ENCODE data around the gene TNS1. TPM values are rescaled to one million over a fixed set of nuclear protein-coding genes. Genes with fewer than 3 reads are reported as not detected.

TNS1 gene
- total and polyA plus RNA-seq, 7 experiments from 2014 or later: 0.50 to 5.0 (median 0.81) TPM; not detected in 2

DNA sequence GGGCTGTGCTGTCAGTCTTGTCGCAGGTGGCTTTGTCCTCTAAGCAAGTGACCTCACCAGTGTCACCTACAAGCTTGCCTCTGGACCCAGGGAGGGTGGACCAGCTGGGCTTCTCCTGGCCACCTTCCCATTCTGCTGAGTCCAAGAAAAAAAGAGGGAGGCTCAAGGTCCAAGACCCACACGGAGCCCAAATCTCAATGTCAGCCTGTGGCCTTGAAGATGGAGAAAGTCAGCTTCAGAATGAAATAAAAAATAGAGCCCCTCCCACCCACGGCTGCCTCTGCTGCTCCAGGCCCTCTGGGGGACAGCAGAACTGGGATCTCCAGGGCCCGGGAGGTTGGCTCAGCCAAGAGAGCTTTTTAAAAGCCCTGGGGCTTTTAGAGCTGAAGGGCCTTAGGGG is 145.9 kb downstream of the TNS1 start:
- no peak overlapping the region for H3K27ac Mint-ChIP-seq
- H3K27me3 ChIP-seq (ENCODE audit: control insufficient read depth in 2 of 2, insufficient read depth in 2 of 2, low read length in 2 of 2): no peaks in the 10 kb centered on the region
- CTCF ChIA-PET: no interaction called here

DNA sequence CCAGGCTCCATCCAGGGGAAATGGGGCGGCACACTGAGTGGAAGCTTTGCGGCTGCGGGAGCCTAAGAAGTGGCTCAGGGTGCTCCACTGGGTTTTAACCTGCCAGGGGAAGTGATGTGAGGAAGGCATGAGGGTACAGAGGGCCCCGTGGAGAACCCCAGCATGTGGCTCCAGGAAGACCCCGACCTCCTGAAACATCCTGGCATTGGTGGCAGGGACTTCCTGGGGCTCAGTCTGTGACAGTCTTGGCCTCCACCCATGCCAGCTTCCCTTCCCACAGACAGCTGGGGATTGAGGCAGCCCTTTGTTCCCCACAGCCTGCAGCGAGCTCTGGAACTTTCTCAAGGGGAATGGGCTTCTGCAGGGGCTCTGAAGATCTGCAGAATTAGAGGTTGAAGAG is 146.6 kb downstream of the TNS1 start:
- Histone ChIP-seq H3K27ac (ENCODE audit: low read depth, low read length) (no peak overlapping the region), H3K4me1 (ENCODE audit: control insufficient read depth in 2 of 2, insufficient read depth in 2 of 2, low read length in 2 of 2) (no peaks in the 10 kb centered on the region), H3K4me3 (ENCODE audit: low read length) (no peak overlapping the region), H3K9me3 (ENCODE audit: control insufficient read depth in 2 of 3, low read length in 3 of 3) (no peaks in the 10 kb centered on the region), H3K27me3 (ENCODE audit: control insufficient read depth in 2 of 2, insufficient read depth in 2 of 2, low read length in 2 of 2) (no peaks in the 10 kb centered on the region), H3K36me3 (ENCODE audit: control insufficient read depth in 2 of 3, insufficient read depth in 3 of 3, low read length in 3 of 3) (no peaks in the 10 kb centered on the region)
- no peak for ATAC-seq
- Mint-ChIP-seq H3K4me3 (no peak overlapping the region), H3K4me1 (no peaks in the 10 kb centered on the region), H3K9me3 (no peaks in the 10 kb centered on the region), H3K36me3 (no peaks in the 10 kb centered on the region), H3K27ac (no peak overlapping the region), H3K27me3 (peaks cover 0 to 12% (median 0%) of the 10 kb centered on the region in 5 donors)
- intact Hi-C loops (cut with micrococcal nuclease): no loop called here
- ChIA-PET CTCF (no interaction called here), POLR2A (no interaction called here)
- no peak for DNase-seq

More for the DNA sequence above, 145.9 kb downstream of the TNS1 start:
- H3K4me1 ChIP-seq (ENCODE audit: control insufficient read depth in 2 of 2, insufficient read depth in 2 of 2, low read length in 2 of 2): no peaks in the 10 kb centered on the region
- H3K4me3 Mint-ChIP-seq: no peak overlapping the region
- no peak for ATAC-seq
- POLR2A ChIA-PET: no interaction called here
- H3K9me3 Mint-ChIP-seq: no peaks in the 10 kb centered on the region
- intact Hi-C loops (cut with micrococcal nuclease): no loop called here
- H3K4me1 Mint-ChIP-seq: no peaks in the 10 kb centered on the region
- no peaks in the 10 kb centered on the region for H3K36me3 Mint-ChIP-seq
- H3K9me3 ChIP-seq (ENCODE audit: control insufficient read depth in 2 of 3, low read length in 3 of 3): no peaks in the 10 kb centered on the region
- H3K4me3 ChIP-seq (ENCODE audit: low read length): no peak overlapping the region
- DNase-seq: no peak
- no peaks in the 10 kb centered on the region for H3K36me3 ChIP-seq (ENCODE audit: control insufficient read depth in 2 of 3, insufficient read depth in 3 of 3, low read length in 3 of 3)
- no peak overlapping the region for H3K27ac ChIP-seq (ENCODE audit: low read depth, low read length)
- peaks cover 0 to 12% (median 0%) of the 10 kb centered on the region in 5 donors for H3K27me3 Mint-ChIP-seq

DNA sequence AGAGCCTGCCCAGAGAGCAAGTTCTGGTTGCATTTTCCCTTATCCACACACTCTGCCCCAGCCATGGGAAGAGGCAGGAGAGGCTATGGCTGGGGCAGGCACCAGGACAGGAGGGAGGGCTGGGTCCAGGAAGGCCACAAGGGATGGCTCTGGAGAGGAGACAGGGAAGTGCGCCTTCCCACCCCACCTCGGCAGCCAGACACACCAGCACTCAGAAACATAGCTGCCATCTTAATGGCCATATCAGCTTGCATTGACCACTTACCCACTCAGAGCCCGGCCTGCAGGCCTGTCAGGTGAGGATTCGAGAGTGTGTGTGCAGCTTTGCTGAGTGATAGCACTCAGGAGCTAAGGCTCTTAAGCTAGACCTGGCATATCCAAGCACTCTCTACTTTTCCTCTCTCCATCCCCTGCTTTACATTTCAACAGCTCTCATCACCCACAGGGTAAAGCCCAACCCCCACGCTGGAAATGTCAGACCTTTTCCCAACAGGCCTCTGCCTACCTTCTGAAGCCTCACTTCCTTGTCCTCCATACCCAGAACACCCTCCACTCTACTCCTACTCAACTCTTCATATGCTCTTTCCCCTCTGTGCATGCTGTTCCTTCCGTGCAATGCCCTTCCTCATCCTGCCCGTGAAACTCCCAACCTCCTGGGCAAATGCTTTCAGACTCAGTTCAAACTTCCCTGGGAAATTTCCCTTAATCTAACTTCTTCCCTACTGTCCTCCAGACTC is 147.9 kb downstream of the TNS1 start:
- Mint-ChIP-seq H3K36me3 (no peaks in the 10 kb centered on the region), H3K4me1 (peaks cover 0 to 3% (median 0%) of the 10 kb centered on the region in 7 donors), H3K4me3 (no peak overlapping the region), H3K27ac (no peak overlapping the region), H3K27me3 (peaks cover 0 to 12% (median 5%) of the 10 kb centered on the region in 5 donors), H3K9me3 (no peaks in the 10 kb centered on the region)
- no peak overlapping the region for H3K27ac ChIP-seq (ENCODE audit: low read depth, low read length)
- ATAC-seq (no peak), DNase-seq (no peak)
- H3K4me1 ChIP-seq (ENCODE audit: control insufficient read depth in 2 of 2, insufficient read depth in 2 of 2, low read length in 2 of 2): no peaks in the 10 kb centered on the region
- no peaks in the 10 kb centered on the region for H3K27me3 ChIP-seq (ENCODE audit: control insufficient read depth in 2 of 2, insufficient read depth in 2 of 2, low read length in 2 of 2)
- no peak overlapping the region for H3K4me3 ChIP-seq (ENCODE audit: low read length)
- no peaks in the 10 kb centered on the region for H3K9me3 ChIP-seq (ENCODE audit: control insufficient read depth in 2 of 3, low read length in 3 of 3)
- POLR2A ChIA-PET: no interaction called here
- CTCF ChIA-PET: no interaction called here
- intact Hi-C loops (cut with micrococcal nuclease): no loop called here
- H3K36me3 ChIP-seq (ENCODE audit: control insufficient read depth in 2 of 3, insufficient read depth in 3 of 3, low read length in 3 of 3): no peaks in the 10 kb centered on the region

DNA sequence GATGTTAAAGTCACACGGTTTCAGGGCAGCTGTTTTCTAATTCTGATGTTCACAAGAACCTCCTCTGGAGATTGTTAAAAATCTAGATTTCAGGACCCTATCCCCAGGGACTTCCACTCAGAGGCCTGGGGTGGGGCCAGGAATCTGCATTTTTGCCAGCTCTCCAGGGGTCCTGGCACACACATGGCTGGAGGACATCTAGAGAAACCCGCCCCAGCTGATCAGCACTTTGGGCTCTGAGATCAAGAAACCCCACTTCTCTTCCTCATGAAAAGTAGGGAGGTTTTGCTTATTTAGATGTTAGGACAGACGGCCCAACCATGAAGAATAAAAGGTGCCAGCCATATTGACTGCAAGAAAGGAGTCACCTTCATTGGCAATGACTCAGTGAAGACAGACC is 148.8 kb downstream of the TNS1 start:
- no peak overlapping the region for H3K4me3 Mint-ChIP-seq
- ATAC-seq: no peak
- peaks cover 0 to 12% (median 5%) of the 10 kb centered on the region in 5 donors for H3K27me3 Mint-ChIP-seq
- ChIA-PET POLR2A (no interaction called here), CTCF (no interaction called here)
- Histone ChIP-seq H3K9me3 (ENCODE audit: control insufficient read depth in 2 of 3, low read length in 3 of 3) (no peaks in the 10 kb centered on the region), H3K36me3 (ENCODE audit: control insufficient read depth in 2 of 3, insufficient read depth in 3 of 3, low read length in 3 of 3) (no peaks in the 10 kb centered on the region), H3K4me1 (ENCODE audit: control insufficient read depth in 2 of 2, insufficient read depth in 2 of 2, low read length in 2 of 2) (no peaks in the 10 kb centered on the region), H3K4me3 (ENCODE audit: low read length) (no peak overlapping the region), H3K27me3 (ENCODE audit: control insufficient read depth in 2 of 2, insufficient read depth in 2 of 2, low read length in 2 of 2) (no peaks in the 10 kb centered on the region), H3K27ac (ENCODE audit: low read depth, low read length) (no peak overlapping the region)
- H3K9me3 Mint-ChIP-seq: no peaks in the 10 kb centered on the region
- intact Hi-C loops (cut with micrococcal nuclease): no loop called here
- DNase-seq: no peak
- H3K36me3 Mint-ChIP-seq: no peaks in the 10 kb centered on the region
- peaks cover 0 to 3% (median 0%) of the 10 kb centered on the region in 7 donors for H3K4me1 Mint-ChIP-seq
- no peak overlapping the region for H3K27ac Mint-ChIP-seq

DNA sequence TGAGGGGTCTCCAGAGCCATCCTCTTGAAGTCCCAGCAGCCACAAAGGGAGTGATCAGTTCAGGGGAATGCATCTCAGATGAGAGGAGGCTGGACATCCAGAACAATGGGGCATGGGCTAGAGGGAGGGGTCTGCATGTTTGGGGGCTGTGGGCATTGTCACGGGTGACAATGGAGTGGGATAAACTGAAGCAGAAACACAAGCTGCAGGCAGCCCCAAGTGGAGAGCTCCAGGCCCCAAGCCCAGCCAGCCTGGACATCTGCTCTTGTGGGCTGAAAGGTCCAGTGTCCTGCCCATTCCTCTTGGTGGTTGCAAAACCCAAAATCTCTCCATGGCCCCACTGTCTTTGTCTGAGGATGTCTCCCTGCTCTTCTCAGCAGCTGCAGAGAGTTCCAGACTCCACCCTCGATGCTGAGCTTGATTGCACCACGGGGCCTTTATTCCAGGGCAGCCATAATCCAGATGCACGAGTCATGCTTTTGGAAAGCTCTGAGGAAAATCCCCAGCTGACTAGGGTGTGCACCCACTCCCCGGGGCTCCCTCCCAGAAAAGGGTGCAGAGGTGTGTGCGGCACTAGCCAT is 149.4 kb downstream of the TNS1 start:
- no peaks in the 10 kb centered on the region for H3K36me3 Mint-ChIP-seq
- Histone ChIP-seq H3K4me1 (ENCODE audit: control insufficient read depth in 2 of 2, insufficient read depth in 2 of 2, low read length in 2 of 2) (no peaks in the 10 kb centered on the region), H3K9me3 (ENCODE audit: control insufficient read depth in 2 of 3, low read length in 3 of 3) (no peaks in the 10 kb centered on the region), H3K27me3 (ENCODE audit: control insufficient read depth in 2 of 2, insufficient read depth in 2 of 2, low read length in 2 of 2) (no peaks in the 10 kb centered on the region), H3K4me3 (ENCODE audit: low read length) (no peak overlapping the region), H3K27ac (ENCODE audit: low read depth, low read length) (no peak overlapping the region), H3K36me3 (ENCODE audit: control insufficient read depth in 2 of 3, insufficient read depth in 3 of 3, low read length in 3 of 3) (no peaks in the 10 kb centered on the region)
- no peak overlapping the region for H3K27ac Mint-ChIP-seq
- H3K9me3 Mint-ChIP-seq: no peaks in the 10 kb centered on the region
- no peak overlapping the region for H3K4me3 Mint-ChIP-seq
- CTCF ChIA-PET: no interaction called here
- POLR2A ChIA-PET: no interaction called here
- DNase-seq: no peak
- peaks cover 0 to 12% (median 5%) of the 10 kb centered on the region in 5 donors for H3K27me3 Mint-ChIP-seq
- peaks cover 0 to 3% (median 0%) of the 10 kb centered on the region in 7 donors for H3K4me1 Mint-ChIP-seq
- no peak for ATAC-seq
- intact Hi-C loops (cut with micrococcal nuclease): no loop called here

DNA sequence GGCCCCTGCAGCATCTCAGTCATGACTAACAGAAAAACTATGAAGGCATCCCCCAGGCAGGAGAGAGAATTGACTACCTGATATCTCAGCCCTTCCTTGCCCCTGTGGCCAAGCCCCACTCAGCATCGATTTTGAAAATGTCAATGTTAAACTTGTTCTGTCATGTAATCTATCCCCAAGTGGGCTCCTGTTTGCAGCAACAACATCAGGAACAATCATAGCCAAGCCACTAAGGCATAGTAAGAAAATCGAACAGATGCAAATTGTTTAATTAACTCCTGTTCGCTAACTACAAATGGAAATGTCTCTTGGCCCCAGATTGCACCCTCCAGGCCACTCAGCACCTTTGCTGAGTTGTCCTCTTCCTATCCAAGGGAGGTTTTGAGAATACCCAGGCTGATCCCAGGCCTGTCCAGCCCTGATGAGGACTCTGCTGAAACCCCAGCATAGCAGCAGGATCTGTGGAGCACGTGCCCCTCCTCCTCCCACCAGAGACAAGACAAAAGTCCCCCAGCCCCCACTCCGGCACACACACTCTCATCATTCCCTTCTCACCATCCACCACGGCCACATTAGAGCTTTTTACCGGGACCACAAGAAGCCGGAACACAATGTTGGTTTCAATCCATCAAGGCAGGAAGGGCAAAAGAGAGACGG is 150.1 kb downstream of the TNS1 start:
- Mint-ChIP-seq H3K4me3 (no peak overlapping the region), H3K9me3 (no peaks in the 10 kb centered on the region), H3K27ac (no peak overlapping the region), H3K36me3 (no peaks in the 10 kb centered on the region), H3K4me1 (peaks cover 0 to 3% (median 0%) of the 10 kb centered on the region in 7 donors), H3K27me3 (peaks cover 0 to 8% (median 5%) of the 10 kb centered on the region in 5 donors)
- no peaks in the 10 kb centered on the region for H3K4me1 ChIP-seq (ENCODE audit: control insufficient read depth in 2 of 2, insufficient read depth in 2 of 2, low read length in 2 of 2)
- no peaks in the 10 kb centered on the region for H3K27me3 ChIP-seq (ENCODE audit: control insufficient read depth in 2 of 2, insufficient read depth in 2 of 2, low read length in 2 of 2)
- intact Hi-C loops (cut with micrococcal nuclease): no loop called here
- no peak overlapping the region for H3K4me3 ChIP-seq (ENCODE audit: low read length)
- no peaks in the 10 kb centered on the region for H3K36me3 ChIP-seq (ENCODE audit: control insufficient read depth in 2 of 3, insufficient read depth in 3 of 3, low read length in 3 of 3)
- H3K27ac ChIP-seq (ENCODE audit: low read depth, low read length): no peak overlapping the region
- ChIA-PET CTCF (interaction anchor here (0.7 kb wide), 1 partner anchor 1147 kb away, joined by 3 read pairs; no protein-coding TSS in a partner anchor), POLR2A (no interaction called here)
- ATAC-seq (no peak), DNase-seq (no peak)
- H3K9me3 ChIP-seq (ENCODE audit: control insufficient read depth in 2 of 3, low read length in 3 of 3): no peaks in the 10 kb centered on the region
